SH-SY5Y (cell line): ENCODE results near the gene ITPKA.

ENCODE experiments used
- GATA2 ChIP-seq: IDR thresholded peaks from 2 replicates; pipeline ENCODE4 v1.6.1; 2011; ENCODE audit warnings: mild to moderate bottlenecking, low read depth, low read length
- GATA3 ChIP-seq: IDR thresholded peaks from 2 replicates; pipeline ENCODE4 v1.6.1; 2011; ENCODE audit warnings: low read depth, mild to moderate bottlenecking, low read length, moderate library complexity

DNA sequence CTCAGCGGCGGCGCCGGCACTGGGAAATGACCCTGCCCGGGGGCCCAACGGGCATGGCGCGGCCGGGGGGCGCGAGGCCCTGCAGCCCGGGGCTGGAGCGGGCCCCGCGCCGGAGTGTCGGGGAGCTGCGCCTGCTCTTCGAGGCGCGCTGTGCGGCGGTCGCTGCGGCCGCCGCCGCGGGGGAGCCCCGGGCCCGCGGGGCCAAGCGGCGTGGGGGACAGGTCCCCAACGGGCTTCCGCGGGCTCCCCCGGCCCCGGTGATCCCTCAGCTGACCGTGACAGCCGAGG, 172 bp downstream of the ITPKA start:
- TF ChIP-seq GATA2 (no peak), GATA3 (no peak)
